GM10847 (cell line): ENCODE measurements around the gene PCBD2.

Experiments used
- POLR2A ChIP-seq: IDR thresholded peaks from 2 replicates; pipeline ENCODE4 v1.6.1; 2011; ENCODE audit not compliant: insufficient read length; ENCODE audit errors: extremely low read depth

PCBD2 gene

DNA sequence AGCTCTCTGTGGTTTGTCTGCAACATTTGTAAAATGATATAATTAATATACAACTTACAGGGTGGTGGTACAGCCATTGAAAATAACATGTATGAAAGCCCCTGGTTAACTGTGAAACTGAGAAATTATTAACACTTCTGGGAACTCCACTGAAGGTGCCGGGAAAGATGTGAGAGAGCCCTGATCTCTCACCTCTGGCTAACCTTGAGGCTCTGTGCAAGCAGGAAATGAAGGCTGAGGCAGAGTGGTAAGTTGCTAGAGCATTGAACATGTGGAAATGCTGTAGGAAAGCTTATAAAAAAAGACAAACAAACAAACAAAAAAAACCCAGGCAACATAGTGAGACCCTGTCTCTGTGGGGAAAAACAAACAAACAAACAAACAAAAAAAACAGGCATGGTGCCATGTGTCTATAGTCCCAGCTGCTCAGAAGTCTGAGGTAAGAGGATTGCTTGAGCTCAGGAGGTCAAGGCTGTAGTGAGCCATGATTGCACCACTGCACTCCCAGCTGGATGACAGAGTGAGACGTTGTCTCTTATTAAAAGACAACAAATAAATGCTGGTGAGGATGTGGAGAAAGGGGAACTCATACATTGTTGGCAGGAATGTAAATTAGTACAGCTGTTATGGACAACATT, 70.3 kb downstream of the PCBD2 start:
- no peak for TF ChIP-seq POLR2A

DNA sequence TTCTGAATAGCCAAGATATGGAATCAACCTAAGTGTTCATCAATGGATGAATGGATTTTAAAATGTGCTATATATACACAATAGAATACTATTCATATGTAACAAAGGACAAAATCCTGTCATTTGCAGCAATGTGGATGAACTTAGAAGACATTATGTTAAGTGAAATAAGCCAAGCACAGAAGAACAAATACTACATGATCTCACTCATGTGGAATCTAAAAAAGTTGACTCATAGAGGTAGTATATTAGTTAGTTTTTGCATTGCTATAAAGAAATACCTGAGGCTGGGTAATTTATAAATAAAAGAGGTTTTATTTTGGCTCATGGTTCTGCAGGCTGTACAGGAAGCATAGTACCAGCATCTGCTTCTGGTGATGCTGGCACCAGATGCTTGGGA, 70.9 kb downstream of the PCBD2 start:
- no peak for TF ChIP-seq POLR2A

DNA sequence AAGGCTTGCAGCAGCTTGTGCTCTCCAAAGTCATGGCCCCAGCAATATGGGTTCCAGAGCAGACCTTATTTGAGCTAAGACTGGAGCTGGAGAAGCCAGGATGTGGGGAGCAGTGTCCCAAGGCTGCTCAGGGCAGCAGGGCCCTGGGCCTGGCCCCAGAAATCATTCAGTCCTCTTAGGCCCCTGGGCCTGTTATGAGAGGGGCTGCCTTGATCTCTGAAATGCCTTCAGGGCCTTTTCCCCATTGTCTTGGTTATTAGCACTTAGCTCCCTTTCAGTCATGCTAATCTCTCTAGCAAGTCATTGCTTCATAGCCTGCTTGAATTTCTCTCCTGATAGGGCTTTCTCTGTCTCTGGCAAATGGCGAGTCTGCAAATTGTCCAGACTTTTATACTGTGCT, 71.9 kb downstream of the PCBD2 start:
- TF ChIP-seq POLR2A: no peak

GRCh38 chr5:134979416-134979815, 74.5 kb downstream of the PCBD2 start:
- TF ChIP-seq POLR2A: no peak

GRCh38 chr5:134982230-134982629, 77.3 kb downstream of the PCBD2 start:
- TF ChIP-seq POLR2A: no peak

DNA sequence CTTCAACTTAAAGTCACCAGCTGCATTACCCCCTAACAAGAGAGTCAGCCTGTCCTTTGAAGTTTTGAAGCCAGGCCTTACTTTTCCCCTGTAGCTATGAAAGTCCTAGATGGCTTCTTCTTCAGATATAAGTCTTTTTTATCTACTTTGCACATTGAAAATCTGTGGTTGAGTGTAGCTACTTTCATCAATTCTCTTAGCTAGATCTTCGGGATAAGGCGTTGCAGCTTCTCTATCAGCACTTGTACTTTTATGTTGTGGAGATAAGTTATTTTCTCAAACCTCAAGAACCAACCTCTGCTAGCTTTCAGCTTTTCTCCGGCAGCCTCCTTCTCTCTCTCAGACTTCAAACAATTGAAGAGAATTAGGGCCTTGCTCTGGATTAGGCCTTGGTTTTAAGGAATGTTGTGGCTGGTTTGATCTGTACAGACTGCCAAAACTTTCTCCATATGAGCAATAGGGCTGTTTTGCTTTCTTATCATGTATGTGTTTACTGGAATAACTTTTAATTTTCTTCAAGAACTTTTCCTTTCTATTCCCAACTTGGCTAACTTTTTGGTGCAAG, 84.4 kb downstream of the PCBD2 start:
- TF ChIP-seq POLR2A: no peak

GRCh38 chr5:134992148-134992547, 87.2 kb downstream of the PCBD2 start:
- TF ChIP-seq POLR2A: no peak

GRCh38 chr5:134993161-134993560, 88.2 kb downstream of the PCBD2 start:
- TF ChIP-seq POLR2A: no peak

- TF ChIP-seq POLR2A: no peak
Measured at GRCh38 chr5:134994560-134995156, 89.7 kb downstream of the PCBD2 start.

- no peak for TF ChIP-seq POLR2A
Measured at GRCh38 chr5:134995850-134996402, 91.0 kb downstream of the PCBD2 start.

- TF ChIP-seq POLR2A: no peak
Measured at GRCh38 chr5:134997015-134997414, 92.1 kb downstream of the PCBD2 start.

DNA sequence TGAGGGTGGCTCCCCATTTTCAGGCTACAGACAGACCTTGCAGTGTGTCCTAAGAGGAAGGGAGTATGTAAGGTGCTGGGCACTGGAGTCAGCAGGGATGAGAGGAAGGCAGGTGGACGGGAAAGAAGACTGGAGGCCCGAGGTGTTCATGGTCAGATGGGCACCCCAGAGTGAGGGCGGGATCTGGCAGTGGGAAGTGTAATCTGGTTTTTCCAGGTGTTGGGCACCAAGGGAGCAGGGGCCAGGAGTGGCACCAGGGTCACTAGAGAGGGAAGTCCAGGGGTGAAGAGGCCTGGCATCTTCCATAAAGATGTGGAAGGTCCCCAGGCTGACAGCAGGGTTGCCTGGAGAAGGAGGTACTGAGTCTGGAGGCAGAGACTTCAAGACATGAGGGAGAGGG, 99.4 kb downstream of the PCBD2 start:
- TF ChIP-seq POLR2A: no peak

GRCh38 chr5:135005076-135005475, 100.1 kb downstream of the PCBD2 start:
- no peak for TF ChIP-seq POLR2A

GRCh38 chr5:135007305-135007704, 102.4 kb downstream of the PCBD2 start:
- TF ChIP-seq POLR2A: no peak

DNA sequence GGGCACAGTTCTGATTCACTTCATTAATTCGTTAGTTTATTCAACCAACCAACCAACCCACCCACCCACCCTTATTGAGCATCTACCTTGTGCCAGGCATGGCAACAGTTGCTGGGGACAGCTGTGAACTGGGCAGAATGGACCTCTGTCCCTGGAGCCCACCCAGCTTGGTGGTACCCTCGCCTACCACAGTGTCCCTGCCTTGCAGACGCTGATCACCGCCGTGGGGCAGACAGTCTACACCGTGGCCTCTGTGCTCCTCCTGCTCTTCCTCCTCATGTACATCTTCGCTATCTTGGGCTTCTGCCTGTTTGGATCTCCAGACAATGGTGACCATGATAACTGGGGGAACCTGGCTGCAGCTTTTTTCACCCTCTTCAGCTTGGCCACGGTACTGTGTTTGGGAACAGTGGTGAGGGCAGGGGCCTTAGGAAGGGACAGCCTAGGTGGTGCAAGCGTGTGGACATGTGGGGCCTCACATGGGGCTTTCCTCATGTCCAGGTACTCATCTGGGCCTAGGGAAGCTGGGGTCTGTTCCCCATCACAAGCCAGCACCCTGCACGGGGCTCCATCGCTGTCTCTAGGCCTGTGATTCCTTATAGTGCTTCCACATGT, 102.9 kb downstream of the PCBD2 start:
- no peak for TF ChIP-seq POLR2A

GRCh38 chr5:135008556-135008955, 103.6 kb downstream of the PCBD2 start:
- TF ChIP-seq POLR2A: no peak
